Measurements from ENCODE around the gene ASCC2.

The ASCC2 gene

GRCh38 chr22:29753808-29754657 lies 84.0 kb downstream of the ASCC2 start:
- no peak for DNase-seq

GRCh38 chr22:29751669-29752068 lies 86.4 kb downstream of the ASCC2 start:
- DNase-seq, result no peak

- DNase-seq, result peak; percentile 10 to 21
Observed at GRCh38 chr22:29750559-29751538, 87.2 kb downstream of the ASCC2 start.

- no peak for DNase-seq
Observed at GRCh38 chr22:29750029-29750428, 88.0 kb downstream of the ASCC2 start.

- DNase-seq, result no peak
Observed at GRCh38 chr22:29748248-29748893, 89.7 kb downstream of the ASCC2 start.

- DNase-seq, result no peak
Observed at GRCh38 chr22:29747832-29748231, 90.2 kb downstream of the ASCC2 start.

DNA sequence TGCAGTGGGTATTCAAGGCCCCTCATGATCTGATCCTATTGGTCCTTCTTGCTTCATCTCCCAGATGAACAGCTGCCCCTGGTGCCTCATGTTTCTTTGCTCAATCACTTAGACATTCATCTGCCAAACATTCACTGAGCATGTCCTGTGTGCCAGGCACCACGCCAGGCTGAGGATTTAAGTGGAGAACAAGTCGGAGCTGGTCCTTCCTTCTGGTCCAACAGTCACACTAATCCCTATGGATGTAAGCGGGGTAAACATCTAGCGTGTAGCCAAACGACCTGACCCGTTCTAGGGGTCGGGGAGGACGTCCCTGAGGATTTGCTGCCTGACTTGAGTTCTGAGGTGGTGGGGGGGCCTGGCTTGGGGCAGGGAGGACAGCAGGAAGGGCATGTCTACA lies 93.2 kb downstream of the ASCC2 start:
- no peak for DNase-seq

DNA sequence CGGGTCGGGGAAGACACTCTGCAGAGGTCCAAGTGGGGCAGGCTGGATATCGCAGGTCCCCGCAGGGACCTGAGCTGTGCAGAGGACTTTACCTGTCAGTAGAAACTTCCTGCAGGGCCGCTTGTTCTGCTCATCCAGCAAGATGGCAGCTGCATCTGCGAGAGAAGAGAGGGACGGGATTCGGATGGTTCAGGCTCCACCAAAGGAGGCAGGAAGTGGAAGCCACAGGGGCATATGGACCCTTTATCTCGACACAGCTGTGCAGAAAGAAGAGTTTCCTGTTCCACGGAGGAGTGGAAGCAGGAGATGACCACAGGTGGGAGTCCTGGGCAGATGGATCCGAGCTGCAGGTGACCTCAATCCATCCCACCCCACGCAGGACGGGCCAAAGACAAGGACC lies 95.7 kb downstream of the ASCC2 start:
- no peak for DNase-seq

DNA sequence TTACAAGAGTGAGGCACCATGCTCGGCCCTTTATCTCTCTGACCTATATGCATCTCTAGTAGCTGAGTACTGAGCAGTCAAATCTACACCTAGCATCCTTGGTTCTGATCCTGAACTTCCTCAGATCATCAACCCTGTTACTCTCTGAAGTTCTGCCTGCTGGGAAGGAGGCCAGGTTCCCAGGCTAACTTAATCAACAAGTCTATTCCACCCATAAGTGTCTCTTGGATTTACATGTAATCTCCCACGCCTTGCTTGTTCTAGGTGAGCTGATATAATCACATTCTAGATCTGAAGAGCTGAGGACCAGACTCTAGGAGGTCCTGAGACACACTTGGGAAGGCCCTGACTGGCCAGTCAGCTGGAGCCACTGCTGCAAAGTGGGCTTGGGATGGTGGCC lies 96.1 kb downstream of the ASCC2 start:
- DNase-seq, result no peak

- DNase-seq, result no peak
Observed at GRCh38 chr22:29740216-29740615, 97.9 kb downstream of the ASCC2 start.

- no peak for DNase-seq
Observed at GRCh38 chr22:29739346-29739875, 98.7 kb downstream of the ASCC2 start.
